Vagina (tissue), 2 donors: ENCODE data around the gene HELZ. TPM values are rescaled to one million over a fixed set of nuclear protein-coding genes. Genes with fewer than 3 reads are reported as not detected.

ENCODE experiments used
- DNase-seq, 2 donors: peaks; one replicate each; pipeline ENCODE4 v3.0.0-alpha.2; 2017; ENCODE audit errors: extremely low spot score in 2 of 2
- H3K27ac ChIP-seq: fragments of 200-600 bp; sonication (generic); one replicate; pipeline ENCODE4 v1.5.1; 2019
- H3K27me3 ChIP-seq: fragments of 200-600 bp; sonication (generic); one replicate; pipeline ENCODE4 v1.5.1; 2019
- H3K36me3 ChIP-seq, 2 donors: fragments of 200-600 bp; sonication (generic); one replicate each; pipeline ENCODE4 v1.5.1; 2017 to 2019
- H3K4me1 ChIP-seq: fragments of 200-600 bp; sonication (generic); one replicate; pipeline ENCODE4 v1.5.1; 2019
- H3K4me3 ChIP-seq, 2 donors: fragments of 200-600 bp; sonication (generic); 1 replicate in 1 of 2; 2 replicates in 1 of 2; pipeline ENCODE4 v1.5.1; 2016 to 2019
- H3K9me3 ChIP-seq: fragments of 200-600 bp; sonication (generic); one replicate; pipeline ENCODE4 v1.5.1; 2019
- POLR2A ChIP-seq, 2 donors: fragments of 450-650 bp; IDR thresholded peaks; one replicate each; pipeline ENCODE4 v1.6.1; 2017; ENCODE audit warnings: antibody characterized with exemption in 2 of 2, mild to moderate bottlenecking in 2 of 2, moderate library complexity in 2 of 2
- POLR2AphosphoS5 ChIP-seq, 2 donors: sonication (generic); formaldehyde crosslinking; IDR thresholded peaks; one replicate each; pipeline ENCODE4 v1.9.0; 2017; ENCODE audit warnings: antibody characterized with exemption in 2 of 2, mild to moderate bottlenecking in 2 of 2, low read depth in 1 of 2; ENCODE audit not compliant: insufficient read depth in 1 of 2
- intact Hi-C: fragments of 100-400 bp; cut with DNase I; formaldehyde crosslinking; loops from one replicate; pipeline ENCODE4 v1.15.1; 2023
- total RNA-seq: library from RNA; depleted of rRNA; stranded (reverse); fragments of >200 nt; gene quantifications from one replicate; pipeline ENCODE4 v1.2.3, GENCODE V29; 2016
- TF ChIP-seq, protein P1 (sequence below), 3 experiments: fragments of 450-650 bp in 2 of 3; fragments of 200-600 bp in 1 of 3; sonication (generic) in 1 of 3; IDR thresholded peaks; one replicate each; pipeline ENCODE4 v1.5.1; 2017 to 2019; ENCODE audit warnings: antibody characterized with exemption in 3 of 3, mild to moderate bottlenecking in 2 of 3, moderate library complexity in 2 of 3

Gene HELZ
- total RNA-seq, 1 donor from 2014 or later: 31.4 TPM

DNA sequence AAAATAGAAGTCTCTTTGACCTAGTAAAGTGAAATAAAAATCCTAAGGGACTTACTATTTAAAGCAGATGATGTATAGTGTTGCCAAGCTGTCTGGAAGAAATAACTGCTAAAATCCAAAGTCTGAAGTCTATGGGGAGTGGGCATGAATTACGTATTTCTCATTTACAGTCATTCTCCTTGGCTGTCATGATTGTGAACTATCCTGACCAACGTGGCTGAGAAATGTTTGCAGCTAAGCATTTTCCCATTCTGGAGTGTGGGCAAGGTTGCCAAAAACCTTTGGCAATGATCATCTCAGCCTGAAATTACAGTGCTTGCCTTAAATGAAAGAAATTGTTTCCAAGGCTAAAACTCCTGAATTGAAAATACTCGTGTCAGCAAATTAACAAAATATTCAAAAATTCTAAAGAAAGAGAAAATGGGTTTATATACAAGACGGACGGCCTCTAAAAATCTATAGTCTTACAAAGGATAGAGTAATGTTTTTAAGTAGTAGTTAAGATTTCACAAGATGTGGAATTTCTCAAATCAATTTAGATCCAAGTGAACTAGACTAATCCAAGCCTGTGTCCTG is 123.6 kb downstream of the HELZ start:
- no peak for DNase-seq
- H3K4me3 ChIP-seq: no peak overlapping the region
- H3K9me3 ChIP-seq: peaks cover 3% of the 10 kb centered on the region
- peaks cover 0 to 28% of the 10 kb centered on the region in 2 donors for H3K36me3 ChIP-seq
- H3K27ac ChIP-seq: no peak overlapping the region
- no peaks in the 10 kb centered on the region for H3K27me3 ChIP-seq
- intact Hi-C loops: no loop called here
- H3K4me1 ChIP-seq: no peaks in the 10 kb centered on the region
- TF ChIP-seq POLR2AphosphoS5 (IDR thresholded peaks at IDR 0.05; ENCODE audit: insufficient read depth in 1 of 2, low read depth in 1 of 2): no peak
- TF ChIP-seq, protein P1, sequence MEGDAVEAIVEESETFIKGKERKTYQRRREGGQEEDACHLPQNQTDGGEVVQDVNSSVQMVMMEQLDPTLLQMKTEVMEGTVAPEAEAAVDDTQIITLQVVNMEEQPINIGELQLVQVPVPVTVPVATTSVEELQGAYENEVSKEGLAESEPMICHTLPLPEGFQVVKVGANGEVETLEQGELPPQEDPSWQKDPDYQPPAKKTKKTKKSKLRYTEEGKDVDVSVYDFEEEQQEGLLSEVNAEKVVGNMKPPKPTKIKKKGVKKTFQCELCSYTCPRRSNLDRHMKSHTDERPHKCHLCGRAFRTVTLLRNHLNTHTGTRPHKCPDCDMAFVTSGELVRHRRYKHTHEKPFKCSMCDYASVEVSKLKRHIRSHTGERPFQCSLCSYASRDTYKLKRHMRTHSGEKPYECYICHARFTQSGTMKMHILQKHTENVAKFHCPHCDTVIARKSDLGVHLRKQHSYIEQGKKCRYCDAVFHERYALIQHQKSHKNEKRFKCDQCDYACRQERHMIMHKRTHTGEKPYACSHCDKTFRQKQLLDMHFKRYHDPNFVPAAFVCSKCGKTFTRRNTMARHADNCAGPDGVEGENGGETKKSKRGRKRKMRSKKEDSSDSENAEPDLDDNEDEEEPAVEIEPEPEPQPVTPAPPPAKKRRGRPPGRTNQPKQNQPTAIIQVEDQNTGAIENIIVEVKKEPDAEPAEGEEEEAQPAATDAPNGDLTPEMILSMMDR (IDR thresholded peaks at IDR 0.05): no peak
- TF ChIP-seq POLR2A (IDR thresholded peaks at IDR 0.05): no peak

DNA sequence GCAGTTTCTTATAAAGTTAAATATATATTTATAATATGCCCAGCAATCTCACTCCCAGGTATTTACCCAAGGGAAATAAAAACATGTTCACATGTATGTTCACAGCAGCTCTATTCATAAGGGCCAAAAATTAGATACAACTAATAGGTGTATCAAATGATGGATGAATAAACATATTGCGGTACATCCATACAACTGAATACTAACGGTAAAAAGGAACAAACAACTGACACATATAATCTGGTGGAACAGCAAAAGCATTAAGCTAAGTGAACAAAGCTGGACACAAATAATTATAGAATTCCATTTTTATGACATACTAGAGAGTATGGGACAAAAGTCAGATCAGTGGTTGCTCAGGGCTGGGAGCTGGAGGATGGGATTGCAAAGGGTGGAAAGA is 125.9 kb downstream of the HELZ start:
- Histone ChIP-seq H3K9me3 (peaks cover 3% of the 10 kb centered on the region), H3K27ac (no peak overlapping the region), H3K27me3 (no peaks in the 10 kb centered on the region), H3K36me3 (peaks cover 0 to 40% of the 10 kb centered on the region in 2 donors), H3K4me1 (no peaks in the 10 kb centered on the region), H3K4me3 (no peak overlapping the region)
- TF ChIP-seq POLR2AphosphoS5 (IDR thresholded peaks at IDR 0.05; ENCODE audit: insufficient read depth in 1 of 2, low read depth in 1 of 2): no peak
- TF ChIP-seq, protein P1 (IDR thresholded peaks at IDR 0.05): no peak
- no peak for TF ChIP-seq POLR2A (IDR thresholded peaks at IDR 0.05)
- no peak for DNase-seq
- intact Hi-C loops: no loop called here

DNA sequence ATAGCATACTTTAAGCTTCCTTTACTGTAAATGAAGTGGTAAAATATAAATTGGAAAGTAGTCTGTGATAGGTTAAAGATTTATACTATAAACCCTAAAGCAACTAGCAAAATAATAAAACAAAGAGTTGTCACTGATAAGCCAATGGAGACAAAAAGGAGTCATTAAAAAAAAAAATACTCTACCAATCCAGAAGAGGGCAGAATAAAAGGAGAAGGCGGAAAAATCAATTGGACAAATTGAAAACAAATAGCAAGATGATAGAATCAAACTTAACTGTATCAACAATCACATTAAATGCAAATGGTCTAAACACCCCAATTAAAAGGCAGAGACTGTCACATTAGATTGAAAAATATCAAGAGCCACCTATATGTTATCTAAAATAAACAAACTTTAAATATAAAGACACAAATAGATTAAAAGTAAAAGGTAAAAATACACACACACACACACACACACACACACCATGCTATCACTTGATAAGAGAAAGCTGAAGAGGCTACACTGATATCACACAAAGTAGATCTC is 128.9 kb downstream of the HELZ start:
- Histone ChIP-seq H3K4me3 (no peak overlapping the region), H3K9me3 (peaks cover 3% of the 10 kb centered on the region), H3K27me3 (no peaks in the 10 kb centered on the region), H3K36me3 (peaks cover 0 to 60% of the 10 kb centered on the region in 2 donors), H3K27ac (no peak overlapping the region), H3K4me1 (no peaks in the 10 kb centered on the region)
- intact Hi-C loops: no loop called here
- DNase-seq: no peak
- TF ChIP-seq, protein P1 (IDR thresholded peaks at IDR 0.05): no peak
- no peak for TF ChIP-seq POLR2A (IDR thresholded peaks at IDR 0.05)

DNA sequence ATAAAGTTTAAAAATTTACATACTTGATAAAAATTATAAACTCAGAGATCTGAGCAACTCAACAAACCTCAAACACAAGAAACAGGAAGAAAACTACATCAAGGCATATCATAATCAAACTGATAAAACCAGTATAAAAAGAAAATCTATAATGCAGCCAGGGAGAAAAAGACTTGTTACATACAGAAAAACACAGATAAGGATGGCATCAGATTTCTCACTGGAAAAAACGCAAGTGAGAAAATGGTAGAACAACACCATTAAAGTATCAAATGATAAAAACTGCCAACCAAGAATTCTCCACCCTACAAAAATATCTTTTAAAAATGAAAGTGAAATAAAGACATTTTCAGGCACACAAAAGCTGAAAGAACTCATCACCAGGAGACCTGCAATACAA is 129.6 kb downstream of the HELZ start:
- intact Hi-C loops: no loop called here
- Histone ChIP-seq H3K27me3 (no peaks in the 10 kb centered on the region), H3K9me3 (peaks cover 3% of the 10 kb centered on the region), H3K4me1 (no peaks in the 10 kb centered on the region), H3K27ac (no peak overlapping the region), H3K4me3 (no peak overlapping the region), H3K36me3 (peaks cover 0 to 59% of the 10 kb centered on the region in 2 donors)
- no peak for DNase-seq
- no peak for TF ChIP-seq POLR2A (IDR thresholded peaks at IDR 0.05)
- TF ChIP-seq POLR2AphosphoS5 (IDR thresholded peaks at IDR 0.05; ENCODE audit: insufficient read depth in 1 of 2, low read depth in 1 of 2): no peak

DNA sequence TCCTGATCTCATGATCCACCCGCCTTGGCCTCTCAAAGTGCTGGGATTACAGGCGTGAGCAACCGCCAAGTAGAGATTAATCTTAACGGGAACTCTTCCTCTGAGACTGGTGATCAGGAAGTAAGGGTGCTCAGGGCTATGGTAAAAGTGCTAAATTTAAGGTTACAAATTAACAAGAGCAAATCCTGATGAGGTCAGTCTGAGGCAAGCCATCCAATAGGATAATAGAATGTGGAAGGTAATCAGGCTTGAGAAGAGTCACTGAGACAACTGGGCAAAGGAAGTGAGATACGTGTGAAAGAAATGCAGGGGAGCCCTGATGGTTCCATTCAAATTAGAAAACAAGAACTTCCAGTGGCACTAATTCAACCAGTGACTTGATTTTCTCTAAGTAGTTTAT is 131.5 kb downstream of the HELZ start:
- intact Hi-C loops: no loop called here
- no peak overlapping the region for H3K27ac ChIP-seq
- TF ChIP-seq POLR2AphosphoS5 (IDR thresholded peaks at IDR 0.05; ENCODE audit: insufficient read depth in 1 of 2, low read depth in 1 of 2) (no peak), POLR2A (IDR thresholded peaks at IDR 0.05) (no peak)
- TF ChIP-seq, protein P1 (IDR thresholded peaks at IDR 0.05): no peak
- H3K4me3 ChIP-seq: no peak overlapping the region
- peaks cover 3% of the 10 kb centered on the region for H3K9me3 ChIP-seq
- no peaks in the 10 kb centered on the region for H3K27me3 ChIP-seq
- no peaks in the 10 kb centered on the region for H3K4me1 ChIP-seq
- peaks cover 0 to 51% of the 10 kb centered on the region in 2 donors for H3K36me3 ChIP-seq
- no peak for DNase-seq
